HEK293 (cell line): ENCODE measurements around the gene BCL11A.

ENCODE experiments used
- CTCF ChIP-seq: fragments of 450-650 bp; formaldehyde crosslinking; IDR thresholded peaks from 2 replicates; pipeline ENCODE4 v1.5.1; 2016; ENCODE audit warnings: missing biosample characterization, missing genetic modification characterization
- REPIN1 ChIP-seq: fragments of 450-650 bp; formaldehyde crosslinking; IDR thresholded peaks from 2 replicates; pipeline ENCODE4 v1.5.1; 2017; ENCODE audit warnings: missing biosample characterization, missing genetic modification characterization, low read depth
- ZNF324 ChIP-seq: fragments of 450-650 bp; formaldehyde crosslinking; IDR thresholded peaks from 2 replicates; pipeline ENCODE4 v1.5.1; 2016; ENCODE audit warnings: missing biosample characterization, missing genetic modification characterization

DNA sequence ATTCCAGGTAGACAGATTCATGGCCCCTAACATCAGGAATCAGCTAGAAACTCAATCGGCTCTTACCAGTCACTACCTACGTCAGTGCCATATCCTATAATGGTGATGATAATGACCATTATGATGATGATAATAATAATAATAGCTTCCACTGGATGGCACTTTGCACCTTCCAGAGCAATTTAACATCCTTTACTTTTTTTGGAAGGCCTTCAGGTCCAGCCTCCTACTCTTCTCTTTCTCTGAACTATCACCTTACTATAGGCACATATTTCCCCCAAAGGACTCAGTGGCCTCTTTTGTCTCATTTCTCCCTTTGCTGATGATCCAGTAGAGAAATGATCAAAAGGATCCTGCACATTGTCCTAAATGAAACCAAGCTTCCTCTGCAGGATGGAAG, 56.0 kb downstream of the BCL11A start:
- no peak for TF ChIP-seq CTCF (tag by site-specific recombination)
- no peak for TF ChIP-seq REPIN1
- TF ChIP-seq ZNF324 (tag by site-specific recombination): no peak
